ENCODE results near the gene RTKN.

The RTKN gene

DNA sequence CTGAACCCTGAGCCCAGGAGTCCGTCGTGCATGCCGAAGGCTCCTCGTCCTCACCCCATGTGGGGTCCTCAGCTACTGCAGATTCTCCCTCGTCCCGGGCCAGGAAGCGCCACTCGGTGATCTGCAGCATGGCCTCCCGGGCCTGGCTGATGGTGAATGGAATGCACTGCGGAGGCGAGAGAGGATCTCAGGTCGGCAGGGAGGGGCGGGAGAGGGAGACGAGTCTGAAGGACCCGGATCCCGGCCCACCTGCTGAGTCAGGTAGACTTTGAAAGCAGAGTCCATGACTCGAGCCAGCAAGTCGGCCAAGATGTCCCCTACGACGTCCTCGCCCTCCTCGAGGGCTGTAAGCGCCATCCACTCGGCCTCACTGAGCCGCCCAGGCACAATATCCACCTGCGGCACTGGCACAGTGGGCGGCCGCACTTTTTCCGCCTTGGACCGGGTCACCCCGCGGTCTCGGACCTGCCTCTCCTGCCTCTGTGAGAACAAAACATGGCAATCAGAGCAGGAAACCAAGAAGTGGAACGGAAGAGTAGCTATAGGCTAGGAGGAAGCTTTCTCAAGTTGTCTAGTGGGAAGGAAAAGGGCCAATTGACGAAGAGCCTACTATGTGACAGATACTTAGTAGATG, 25.9 kb downstream of the RTKN start:
- no peak for DNase-seq

DNA sequence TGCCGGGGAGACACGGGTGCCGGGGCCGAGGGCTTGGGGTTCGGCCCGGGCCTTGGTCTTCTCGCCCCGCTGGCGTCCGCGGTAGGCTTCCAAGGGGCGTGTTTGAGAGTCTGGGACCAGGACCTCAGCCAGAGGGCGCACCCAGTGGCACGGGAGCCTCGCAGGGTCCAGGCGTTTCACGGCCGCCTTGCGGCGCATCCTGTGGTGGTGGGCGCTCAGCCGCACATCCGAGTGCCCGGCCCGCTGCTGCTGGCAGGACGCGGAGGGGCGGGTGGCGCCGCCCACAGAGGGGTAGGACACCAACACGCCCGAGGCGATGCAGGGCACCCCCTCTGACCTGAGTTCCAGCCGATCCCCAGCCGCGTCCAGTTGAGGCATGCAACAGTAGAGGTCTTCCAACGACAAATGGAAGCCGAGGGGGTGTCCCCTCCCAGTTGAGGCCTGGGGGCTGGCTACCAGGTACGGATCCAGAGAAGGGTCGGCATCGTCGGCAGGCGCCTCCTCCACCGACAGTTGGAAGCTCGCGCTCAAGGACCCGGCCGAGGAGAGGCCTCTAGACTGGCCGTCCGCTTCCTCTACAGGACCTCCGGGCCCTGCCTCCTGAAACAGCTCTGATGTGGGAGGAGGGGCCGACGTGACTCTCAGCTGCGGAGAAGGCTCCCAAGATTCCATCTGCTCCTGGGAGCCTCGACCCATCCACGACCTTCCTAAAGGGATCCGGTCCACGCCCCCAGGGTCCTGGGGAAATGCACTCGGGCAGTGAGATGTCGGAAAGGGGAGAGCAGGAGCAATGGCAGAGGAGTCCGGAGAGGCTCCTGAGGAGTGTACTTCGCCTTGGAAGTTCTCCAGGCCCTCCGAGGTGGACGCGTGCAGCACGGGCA, 26.6 kb downstream of the RTKN start:
- DNase-seq, result no peak

DNA sequence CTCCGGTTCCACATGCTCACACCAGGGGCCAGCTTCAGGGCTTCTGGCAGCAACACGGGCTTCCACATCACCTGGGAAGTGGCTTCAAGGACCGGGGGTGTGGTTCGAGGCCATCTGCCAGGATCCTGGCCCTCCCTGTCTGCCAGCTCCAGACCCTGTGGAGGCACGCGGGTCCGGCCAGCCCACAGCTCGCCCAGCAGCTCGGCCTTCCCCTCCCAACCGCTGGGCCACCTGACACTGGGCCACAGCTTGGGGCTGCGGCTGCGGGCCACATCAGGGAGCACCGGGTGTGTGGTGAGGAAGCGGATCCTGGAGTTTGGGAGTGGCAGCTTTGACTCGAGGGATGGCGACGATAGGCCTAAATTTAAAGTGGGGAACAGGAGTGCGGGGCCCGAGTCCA, 27.3 kb downstream of the RTKN start:
- no peak for DNase-seq

DNA sequence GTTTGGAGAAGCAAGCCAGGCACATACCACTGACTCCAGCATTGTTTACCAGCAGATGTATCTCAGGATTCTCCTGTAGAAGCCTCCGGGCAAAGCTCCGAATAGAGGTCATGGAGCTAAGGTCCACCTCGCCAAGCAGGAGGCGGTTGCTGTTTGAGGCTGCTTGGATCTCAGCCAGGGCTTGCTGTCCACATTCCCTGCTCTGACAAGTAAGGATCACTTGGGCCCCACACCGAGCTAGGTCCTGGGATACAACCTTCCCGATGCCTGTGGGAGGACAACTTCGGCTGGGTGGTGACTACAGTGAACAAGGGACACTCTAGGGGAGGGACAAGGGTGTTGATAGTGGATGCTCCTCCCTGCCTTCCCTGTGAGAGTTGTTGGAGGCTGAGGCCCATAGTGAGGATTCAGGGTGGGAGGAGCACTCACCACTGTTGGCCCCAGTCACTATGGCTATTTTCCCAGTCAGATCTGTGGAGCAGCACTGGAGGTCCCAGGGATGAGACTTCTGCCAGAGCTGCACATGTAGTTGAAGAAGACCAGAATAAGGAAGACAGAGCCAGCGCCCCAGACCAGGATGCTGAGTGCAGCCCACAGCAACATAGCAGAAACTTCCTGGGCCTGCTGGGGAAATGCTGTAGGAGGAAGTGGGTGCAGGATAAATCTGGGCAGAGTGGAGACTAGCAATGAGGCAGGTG, 28.6 kb downstream of the RTKN start:
- DNase-seq, result no peak

DNA sequence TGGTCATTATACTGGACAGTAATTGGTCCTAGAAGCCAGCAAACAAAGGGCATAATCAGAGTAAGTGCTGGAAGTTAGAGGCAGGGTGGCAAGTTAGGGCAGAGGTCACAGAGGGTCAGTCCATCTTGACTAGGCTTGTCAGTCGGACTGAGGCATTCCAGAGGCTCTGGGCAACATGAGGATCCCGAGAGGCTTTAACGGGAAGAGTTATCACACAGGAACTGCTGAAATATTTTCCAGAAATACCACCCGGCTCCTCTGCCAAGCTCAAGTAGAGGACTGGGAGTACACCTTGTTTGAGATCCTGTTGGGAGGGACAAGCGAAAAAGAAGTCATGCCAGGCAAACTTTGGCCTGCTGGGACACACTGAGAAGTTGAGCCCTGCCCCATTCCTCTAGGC, 34.1 kb downstream of the RTKN start:
- DNase-seq, result no peak

DNA sequence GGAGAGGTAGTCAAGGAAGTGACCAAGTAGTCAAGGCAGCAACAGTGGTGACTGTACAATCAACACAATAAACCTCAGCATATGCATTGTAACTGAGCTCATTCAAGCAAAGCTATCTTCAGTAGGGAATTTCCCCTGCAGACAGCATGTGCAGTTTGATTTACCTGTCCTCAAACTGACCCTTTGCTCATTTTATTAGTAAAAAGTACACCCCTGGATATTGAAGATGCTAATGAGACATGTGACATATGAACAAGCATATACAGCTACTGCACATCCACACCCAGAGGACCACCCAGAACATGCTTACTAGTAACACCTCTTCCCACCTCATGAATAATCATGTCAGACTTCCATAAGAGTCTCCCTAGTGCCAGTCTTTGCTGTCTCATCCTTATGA, 35.7 kb downstream of the RTKN start:
- no peak for DNase-seq

DNA sequence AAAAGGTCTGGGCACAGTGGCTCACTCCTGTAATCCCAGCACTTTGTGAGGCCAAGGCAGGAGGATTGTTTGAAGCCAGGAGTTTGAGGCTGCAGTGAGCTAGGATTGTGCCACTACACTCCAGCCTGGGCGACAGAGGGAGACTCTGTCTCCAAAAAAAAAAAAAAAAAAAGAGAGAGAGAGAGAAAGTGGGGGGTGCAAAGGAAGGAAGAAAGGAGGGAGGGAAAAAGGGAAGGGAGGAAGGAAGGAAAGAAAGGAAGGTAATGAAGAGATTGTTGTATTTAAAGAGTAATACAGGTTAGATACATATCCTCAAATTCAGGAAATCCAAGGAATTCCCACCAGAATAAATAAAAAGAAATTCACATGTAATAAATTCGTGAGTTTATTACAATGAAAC, 39.8 kb downstream of the RTKN start:
- no peak for DNase-seq

DNA sequence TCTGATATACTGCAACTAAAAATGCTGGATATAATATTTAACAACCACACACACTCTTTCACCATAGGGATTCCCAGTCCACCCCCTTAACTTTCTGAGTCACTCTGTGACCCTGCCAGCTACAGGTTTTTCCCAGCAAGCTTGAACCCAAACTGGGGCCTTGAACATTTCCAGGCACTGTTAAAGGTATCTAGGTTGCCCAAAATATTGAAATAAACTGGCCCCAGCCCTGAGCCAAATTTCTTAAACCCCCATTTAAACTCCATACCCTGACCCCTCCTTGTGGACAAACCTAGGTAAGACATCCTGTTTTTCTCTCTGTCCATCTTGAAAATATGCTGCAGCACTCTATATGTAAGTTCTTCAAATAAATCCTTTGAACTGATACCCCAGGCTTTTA, 42.0 kb downstream of the RTKN start:
- peak in 1 of 2 experiments; percentile 23 for DNase-seq

DNA sequence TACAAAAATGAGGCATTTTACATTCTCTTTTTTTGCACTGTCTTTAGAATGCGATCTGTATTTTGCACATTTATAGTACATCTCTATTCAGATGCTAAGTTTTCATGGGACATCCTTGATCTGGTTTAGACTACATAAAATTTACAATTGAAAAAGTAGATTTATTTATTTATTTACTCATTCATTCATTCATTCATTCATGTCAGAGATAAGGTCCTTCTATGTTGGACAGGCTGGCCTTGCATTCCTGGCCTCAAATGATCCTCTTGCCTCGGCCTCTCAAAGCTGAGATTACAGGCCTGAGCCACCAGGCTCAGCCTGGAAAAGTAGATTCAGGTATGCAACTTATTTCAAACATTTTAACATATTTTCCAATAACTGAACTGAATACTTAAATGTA, 45.6 kb downstream of the RTKN start:
- DNase-seq, result no peak

DNA sequence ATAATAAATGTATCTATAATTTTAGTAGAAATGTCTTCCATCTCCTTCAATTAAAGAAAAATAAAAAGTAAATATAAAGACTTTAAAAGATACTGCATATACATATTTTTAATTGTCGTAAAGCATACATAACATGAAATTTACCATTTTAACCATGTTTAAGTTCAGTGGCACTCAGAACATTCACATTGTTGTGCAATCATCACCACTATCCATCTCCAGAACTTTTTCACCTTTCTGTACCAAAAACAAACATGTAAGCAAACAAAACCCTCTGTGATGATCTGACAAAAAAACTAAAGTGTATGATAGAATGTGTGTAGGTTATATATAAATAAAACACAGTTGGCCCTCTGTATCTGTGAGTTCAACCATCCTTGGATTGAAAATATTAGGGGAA, 48.2 kb downstream of the RTKN start:
- DNase-seq, result no peak

DNA sequence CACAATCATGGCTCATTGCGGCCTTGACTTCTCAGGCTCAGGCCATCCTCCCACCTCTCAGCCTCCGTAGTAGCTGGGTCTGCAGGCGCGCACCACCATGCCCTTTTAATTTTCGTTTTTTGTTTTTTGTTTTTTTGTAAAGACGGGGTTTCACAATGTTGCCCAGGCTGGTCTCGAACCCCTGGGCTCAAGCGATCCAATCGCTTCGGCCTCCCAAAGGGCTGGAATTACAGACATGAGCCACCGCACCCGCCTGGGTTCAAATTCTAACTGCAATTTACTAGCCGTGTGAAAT, 49.3 kb downstream of the RTKN start:
- DNase-seq, result no peak

DNA sequence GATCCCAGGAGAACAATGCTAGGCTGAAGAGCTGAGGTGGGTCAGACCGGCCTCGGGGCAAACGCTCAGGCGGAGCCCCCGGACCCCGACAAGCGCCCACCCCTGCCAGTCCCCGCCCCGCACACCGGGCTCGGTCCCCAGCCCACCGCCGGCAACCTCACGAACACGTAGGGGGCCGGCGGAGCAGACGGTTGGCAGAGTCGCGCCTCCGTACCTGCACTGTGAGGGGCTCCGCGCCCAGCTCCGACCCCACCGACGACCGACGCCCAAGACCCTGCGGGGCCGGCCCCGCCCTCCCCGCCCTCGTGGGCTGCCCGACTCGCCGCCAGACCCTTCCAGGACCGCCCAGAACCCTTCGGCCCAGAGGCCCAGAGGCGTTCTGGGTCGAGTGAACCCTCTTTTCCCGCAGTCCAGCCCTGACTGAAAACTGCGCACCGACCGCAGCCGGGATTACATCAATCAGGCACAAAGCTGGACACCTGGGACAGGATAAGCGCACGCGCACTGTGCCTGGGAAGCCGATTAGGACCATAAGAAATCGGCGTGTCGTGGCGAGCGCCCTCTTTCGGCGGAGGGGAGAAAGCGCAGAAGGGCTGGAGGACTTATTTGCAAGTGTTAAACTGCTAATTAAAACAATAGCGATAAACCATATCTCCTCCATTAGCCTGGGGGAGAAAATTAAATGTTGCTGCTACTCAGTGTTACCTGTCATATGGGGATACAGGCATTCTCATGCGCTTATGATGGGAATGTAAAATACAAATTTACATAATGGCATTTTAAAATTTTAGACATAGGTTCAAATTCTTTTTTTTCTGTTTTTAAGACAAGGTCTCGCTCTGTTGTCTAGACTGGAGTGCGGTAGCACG, 49.9 kb downstream of the RTKN start:
- DNase-seq, result peak; percentile 90 to 91

DNA sequence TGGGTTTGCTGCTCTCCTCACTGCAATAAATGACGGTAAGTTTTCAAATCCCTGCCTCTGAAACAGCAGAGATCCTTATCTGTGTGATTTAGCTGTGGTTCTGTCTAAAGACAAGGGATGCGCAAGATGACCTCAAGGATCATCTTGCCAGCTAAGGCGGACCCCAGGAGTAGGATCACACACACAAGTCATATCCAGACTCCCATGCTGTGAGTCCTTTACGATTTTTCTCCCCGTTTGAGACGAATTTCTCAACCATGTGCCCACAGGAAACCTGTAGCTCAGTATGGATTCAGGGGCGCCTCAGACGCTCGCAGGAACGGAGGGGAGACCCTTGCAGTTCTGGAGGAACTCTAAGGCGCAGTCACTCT, 50.5 kb downstream of the RTKN start:
- peak in 1 of 2 experiments; percentile 14 for DNase-seq

DNA sequence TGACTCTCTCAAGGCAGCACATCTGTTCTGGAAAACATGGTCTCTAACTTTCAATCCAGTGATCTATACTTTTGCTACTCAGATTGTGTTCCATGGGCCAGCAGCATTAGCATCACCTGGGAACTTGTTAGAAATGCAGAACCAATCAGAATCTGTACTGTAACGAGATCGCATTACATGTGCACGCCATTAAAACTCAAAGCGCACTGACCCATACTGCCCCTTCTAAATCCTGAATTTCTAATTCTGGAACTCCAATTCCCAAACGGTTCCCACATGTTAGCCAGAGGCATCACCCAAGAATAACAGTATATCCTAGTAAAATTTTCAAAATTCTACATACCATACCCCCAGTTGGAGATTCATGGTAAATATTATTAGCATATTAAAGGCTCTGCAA, 51.1 kb downstream of the RTKN start:
- no peak for DNase-seq

DNA sequence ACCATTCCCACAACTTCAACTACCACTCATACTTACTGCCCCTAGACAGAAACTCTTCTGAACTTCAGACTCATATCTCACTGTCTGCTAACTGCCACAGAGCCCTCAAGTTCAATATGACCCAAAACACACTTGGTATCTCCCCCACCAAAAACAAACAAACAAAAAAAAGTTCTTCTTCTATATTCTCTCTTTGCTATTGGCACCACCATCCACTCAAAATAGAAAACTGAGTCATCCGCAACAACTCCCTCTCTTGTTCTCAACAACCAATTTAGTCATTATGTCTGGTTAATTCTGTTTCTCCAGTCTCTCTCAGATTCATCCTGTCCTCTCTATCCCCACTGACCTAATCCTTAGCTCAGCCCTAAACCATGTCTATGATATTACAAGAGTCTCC, 54.4 kb downstream of the RTKN start:
- no peak for DNase-seq

DNA sequence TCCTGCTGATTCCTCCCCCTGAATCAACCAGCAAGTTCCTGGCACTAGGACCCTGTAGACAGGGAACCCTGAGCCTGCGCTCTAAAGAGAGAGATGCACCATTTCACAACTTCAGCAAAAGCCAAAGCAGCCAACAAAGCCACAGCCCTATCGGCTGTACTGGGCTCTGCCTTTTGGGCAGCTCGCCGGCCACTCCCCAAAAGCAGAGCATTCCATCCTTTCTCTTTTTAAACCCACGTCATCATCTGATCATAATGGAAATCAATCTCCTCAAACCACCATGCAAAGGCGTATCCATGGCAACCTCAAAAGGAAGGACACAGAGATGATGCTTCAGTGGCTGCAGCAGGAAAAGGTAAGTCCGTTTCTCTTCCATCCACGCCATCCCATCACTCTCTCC, 56.3 kb downstream of the RTKN start:
- DNase-seq, result no peak

DNA sequence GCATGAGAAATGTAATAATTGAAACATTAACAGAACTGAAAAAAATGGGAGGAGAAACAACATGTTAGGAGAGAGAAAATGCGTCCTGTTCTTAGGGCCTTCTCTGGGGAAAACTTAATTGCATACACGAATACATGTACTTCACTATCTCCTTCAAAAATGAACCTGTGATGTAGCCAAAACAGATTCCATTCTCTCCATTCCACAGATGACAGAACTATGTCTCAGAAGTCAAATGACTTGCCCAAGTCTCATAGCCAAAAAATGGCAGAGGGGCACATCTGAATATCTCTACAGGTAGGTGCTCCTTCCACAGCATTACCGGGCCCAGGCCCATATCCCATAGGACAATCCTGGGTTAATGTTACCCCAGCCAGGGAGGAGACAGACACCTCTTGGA, 57.7 kb downstream of the RTKN start:
- no peak for DNase-seq

DNA sequence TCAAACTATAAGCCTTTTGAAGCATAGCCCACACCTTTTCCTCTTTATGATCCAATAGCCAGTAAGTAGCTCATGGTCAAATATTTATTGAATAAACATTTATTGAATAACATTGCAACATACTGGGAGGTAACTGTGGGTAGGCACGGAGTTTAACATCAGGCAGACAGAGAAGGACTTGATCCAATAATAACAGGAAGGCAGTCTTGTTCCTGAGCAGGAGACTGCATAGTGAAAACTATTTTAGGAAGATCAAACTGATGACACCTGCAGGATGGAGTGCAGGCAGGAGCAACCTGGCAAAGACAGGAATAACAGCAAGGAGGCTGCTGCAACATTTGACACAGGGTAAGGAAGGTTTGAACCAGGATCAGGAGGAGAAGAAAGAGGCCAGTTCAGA, 58.5 kb downstream of the RTKN start:
- peak in 1 of 2 experiments; percentile 10 for DNase-seq

DNA sequence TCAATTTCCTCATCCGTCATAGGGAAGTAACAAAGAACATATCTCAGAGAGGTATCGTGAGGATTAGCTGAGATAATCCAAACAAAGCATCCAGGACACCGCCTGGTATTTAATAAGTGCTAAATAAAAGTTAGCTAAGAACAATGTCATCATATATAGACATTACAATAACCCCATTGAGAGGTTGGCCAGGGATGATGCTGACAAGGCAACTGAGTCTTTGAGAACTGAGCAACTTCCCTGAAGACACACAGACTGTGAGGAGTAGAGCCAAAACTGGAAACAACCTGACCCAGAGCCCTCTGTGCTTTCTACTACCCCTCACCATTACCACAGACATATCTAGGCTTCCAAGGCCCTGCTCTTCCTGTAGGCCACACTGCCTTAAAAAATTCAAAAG, 60.0 kb downstream of the RTKN start:
- DNase-seq, result no peak

DNA sequence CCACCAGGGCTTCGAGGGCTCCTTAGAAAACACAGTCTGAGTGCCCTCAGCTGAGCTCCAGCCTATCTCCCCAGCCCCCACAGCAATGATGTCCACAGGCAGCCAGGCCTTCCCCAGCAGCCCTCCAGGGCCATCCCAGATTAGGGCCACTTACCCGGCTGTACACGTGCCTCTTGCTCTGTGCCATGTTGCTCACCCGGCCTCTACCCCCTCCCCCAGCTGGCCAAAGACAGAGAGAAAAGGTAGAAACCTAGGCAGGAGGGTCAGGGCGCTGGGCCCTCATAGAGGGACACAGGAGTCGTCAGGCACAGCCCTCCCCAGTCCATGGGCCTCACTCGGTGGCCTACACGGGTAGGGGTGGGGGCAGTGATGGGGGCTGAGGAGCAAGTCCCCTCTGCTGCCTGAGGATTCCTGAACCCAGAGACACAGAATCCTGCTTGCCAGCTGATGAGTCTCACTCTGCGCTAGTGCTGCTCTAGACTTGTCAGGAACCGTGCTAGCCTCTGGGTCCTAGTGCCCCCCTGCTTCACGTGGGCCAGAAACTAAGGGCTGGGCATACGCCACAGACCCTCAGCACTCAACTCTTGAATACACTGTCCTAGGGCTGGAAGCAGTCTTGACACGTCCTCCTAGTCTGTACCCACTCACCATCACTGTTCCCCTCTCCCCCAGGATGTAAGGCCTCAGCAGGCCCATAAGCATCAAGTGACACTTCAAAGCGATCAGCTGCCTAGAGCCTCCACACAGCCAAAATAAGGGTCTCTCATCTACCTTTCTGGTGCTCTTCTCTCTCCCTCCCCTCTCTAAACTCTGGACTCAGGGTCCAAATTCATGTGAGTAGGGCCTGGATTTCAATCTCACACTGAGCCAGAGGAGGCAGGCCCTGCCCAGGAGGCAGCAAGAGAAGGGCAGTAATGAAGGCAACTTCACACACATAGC, 61.6 kb downstream of the RTKN start, which contains the start of gene DCTN1:
Gene DCTN1 (minus strand): TSS at position 461 of the 939 bp plus-strand sequence. CDS start 274 bp downstream, at position 187.
- no peak for DNase-seq

DNA sequence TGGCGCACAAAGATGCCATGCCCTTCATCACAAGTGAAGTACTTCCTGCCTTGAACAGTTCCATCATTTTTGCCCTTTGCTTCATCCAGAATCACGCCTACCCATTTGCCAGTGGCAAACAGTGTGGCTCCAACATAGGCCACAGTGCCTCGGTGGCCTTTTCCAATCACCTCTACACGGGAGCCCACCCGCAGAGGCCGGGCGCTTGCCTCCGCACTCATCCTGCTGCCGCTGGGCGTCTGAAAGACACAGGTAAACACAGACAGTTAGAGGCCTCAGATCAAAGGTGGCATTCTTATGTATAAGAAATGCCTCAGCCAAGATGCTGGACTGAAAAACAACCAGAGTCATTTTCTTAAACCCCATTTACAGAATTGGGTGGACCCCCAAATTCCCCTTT, 63.7 kb downstream of the RTKN start:
- no peak for DNase-seq

DNA sequence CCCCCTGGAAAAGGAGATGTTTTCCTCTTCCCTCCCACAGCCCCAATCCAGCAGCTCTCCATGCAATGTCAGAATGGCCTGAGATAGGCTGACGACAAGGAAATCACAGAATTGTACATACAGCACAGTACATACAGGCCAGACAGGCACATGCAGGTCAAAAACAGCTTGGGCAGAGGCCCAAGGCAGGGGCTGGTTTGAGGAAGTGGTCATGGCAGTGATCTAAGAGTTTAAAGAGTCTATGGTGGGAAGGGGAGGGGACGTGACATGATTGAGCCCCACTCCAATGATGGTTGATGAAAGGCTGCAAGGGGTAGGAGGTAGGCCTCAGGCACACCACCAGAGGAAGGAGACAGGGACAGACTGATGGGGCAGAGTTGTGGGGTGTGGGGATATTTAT, 65.9 kb downstream of the RTKN start:
- no peak for DNase-seq
